ENCODE results near the gene CARD19. TPM values are rescaled to one million over a fixed set of nuclear protein-coding genes. Genes with fewer than 3 reads are reported as not detected.

CARD19 gene
- total and polyA plus RNA-seq, 2 of the 8 experiments (the other 6 are each of a cell fraction or from before 2014, with no cell fraction given), result 21.2 to 112 TPM

GRCh38 chr9:93116072-93116961 is 20.3 kb downstream of the CARD19 start:
- no peak overlapping the region for H3K9ac ChIP-seq (replicated peaks in 1 of 4; ENCODE audit: extremely low read depth in 1 of 4, low read depth in 3 of 4, low read length in 3 of 4)
- 59% methylated on average over 17 of the region's 17 CpGs; no CpG with 5 or more reads in 1 of the 2 experiments for WGBS, 2 experiments (ENCODE audit: extremely low coverage in 1 of 2, insufficient coverage in 1 of 2, insufficient read length in 1 of 2, insufficient replicate concordance in 2 of 2, low coverage in 1 of 2, low lambda C conversion rate in 2 of 2, missing lambda C conversion rate in 1 of 2)
- H2BK12ac ChIP-seq (ENCODE audit: low read depth, low read length), result peak overlapping the region; percentile 80; the same call in 1 of the 2 replicates
- H3K4me1 ChIP-seq (replicated peaks in 1 of 4; ENCODE audit: control insufficient read depth in 3 of 4, insufficient read depth in 4 of 4, low read length in 3 of 4), result peaks cover 0 to 17% (median 10%) of the 10 kb centered on the region in 4 experiments; a peak in 6 of 7 replicates
- no peak for DNase-seq (ENCODE audit: low read depth in 1 of 2, low spot score in 2 of 2)
- H2BK20ac ChIP-seq (ENCODE audit: low read length), result peak overlapping the region; percentile 86
- H3K4me3 ChIP-seq (ENCODE audit: extremely low read depth in 1 of 4, insufficient read depth in 2 of 4, low read depth in 3 of 4, low read length in 4 of 4), result no peak overlapping the region
- FAIRE-seq, result no peak
- H2BK5ac ChIP-seq (ENCODE audit: low read depth, low read length), result peak overlapping the region; percentile 18; the same call in 1 of the 2 replicates
- no peak overlapping the region for H3K4me2 ChIP-seq (ENCODE audit: insufficient read depth in 1 of 2, low read depth in 2 of 2, low read length in 2 of 2)
- H3K4ac ChIP-seq (replicated peaks; ENCODE audit: insufficient read length, low read depth, low read length), result peak overlapping the region; percentile 69
- H2BK120ac ChIP-seq (replicated peaks; ENCODE audit: low read depth, low read length), result peak overlapping the region; percentile 64
- no peaks in the 10 kb centered on the region for H3K79me1 ChIP-seq (ENCODE audit: low read depth, low read length)
- H4K91ac ChIP-seq (replicated peaks; ENCODE audit: insufficient read length, low read length), result peak overlapping the region; percentile 88
- no peaks in the 10 kb centered on the region for H3K9me3 ChIP-seq (ENCODE audit: insufficient read depth in 2 of 2, low read depth in 1 of 2, low read length in 1 of 2)
- POLR2A ChIA-PET (ENCODE audit: partially characterized antibody), result interaction anchor here (1.2 to 2.0 kb wide), 2 partner anchors 15 to 18 kb away, joined by 3 to 9 read pairs; partner anchors contain the start of gene NINJ1
- peak overlapping the region; percentile 16 for H3K56ac ChIP-seq (replicated peaks; ENCODE audit: insufficient read length, low read depth, low read length)
- peaks cover 3% of the 10 kb centered on the region; the same call in 1 of the 2 replicates for H3K23me2 ChIP-seq (ENCODE audit: low read depth, low read length)
- no peak overlapping the region for H3K23ac ChIP-seq (ENCODE audit: insufficient read length)
- no peaks in the 10 kb centered on the region for H3K79me2 ChIP-seq (ENCODE audit: control insufficient read depth in 1 of 2, insufficient read depth in 2 of 2, low read length in 2 of 2)
- no peak overlapping the region for H4K8ac ChIP-seq (ENCODE audit: extremely low read depth, insufficient read depth, low read length)
- no peak overlapping the region for H3K14ac ChIP-seq (ENCODE audit: insufficient read length)
- no peaks in the 10 kb centered on the region; a peak in 2 of 8 replicates for H3K36me3 ChIP-seq (ENCODE audit: control insufficient read depth in 2 of 4, insufficient read depth in 4 of 4, low read length in 3 of 4)
- H3K27ac ChIP-seq (ENCODE audit: low read depth, low read length), result no peak overlapping the region
- H3K27me3 ChIP-seq (replicated peaks in 1 of 4; ENCODE audit: control insufficient read depth in 3 of 4, extremely low read depth in 1 of 4, insufficient read depth in 3 of 4, low read length in 3 of 4), result no peaks in the 10 kb centered on the region
- peaks cover 0 to 6% of the 10 kb centered on the region in 2 experiments for H4K20me1 ChIP-seq (replicated peaks in 1 of 2; ENCODE audit: control insufficient read depth in 1 of 2, insufficient read depth in 2 of 2, low read length in 2 of 2)
- H2AFZ ChIP-seq (ENCODE audit: low read length), result no peak overlapping the region
- H4K5ac ChIP-seq (ENCODE audit: insufficient read length, low read depth, low read length), result peak overlapping the region; percentile 47
- peak overlapping the region; percentile 97; the same call in 1 of the 2 replicates for H2BK15ac ChIP-seq (ENCODE audit: low read length)
- TF ChIP-seq CEBPB (IDR thresholded peaks at IDR 0.05; ENCODE audit: low read depth, low read length), result peak; percentile 83
- no peak for TF ChIP-seq TBP (IDR thresholded peaks at IDR 0.05; ENCODE audit: low read depth, low read length)
- TF ChIP-seq CHD1 (IDR thresholded peaks at IDR 0.05; ENCODE audit: low read depth, low read length), result no peak
- TF ChIP-seq TAF1 (IDR thresholded peaks at IDR 0.05; ENCODE audit: low read depth, low read length), result no peak
- TF ChIP-seq YY1 (IDR thresholded peaks at IDR 0.05; ENCODE audit: low read depth, low read length), result no peak
- H2AK5ac ChIP-seq (ENCODE audit: low read depth, low read length), result 0 out of 2 replicates have a peak overlapping the region, but pooled peaks have one; percentile 5
- CTCF ChIA-PET (ENCODE audit: partially characterized antibody), result interaction anchor here (0.7 to 8.5 kb wide), 7 partner anchors 9 to 113 kb away, joined by 3 to 96 read pairs (median 4); partner anchors contain the start of gene NINJ1
- H3K18ac ChIP-seq (ENCODE audit: extremely low read depth, low read length), result peak overlapping the region; percentile 62

Data from H1 (cell line).